ENCODE data around the gene FOXP1.

DNA sequence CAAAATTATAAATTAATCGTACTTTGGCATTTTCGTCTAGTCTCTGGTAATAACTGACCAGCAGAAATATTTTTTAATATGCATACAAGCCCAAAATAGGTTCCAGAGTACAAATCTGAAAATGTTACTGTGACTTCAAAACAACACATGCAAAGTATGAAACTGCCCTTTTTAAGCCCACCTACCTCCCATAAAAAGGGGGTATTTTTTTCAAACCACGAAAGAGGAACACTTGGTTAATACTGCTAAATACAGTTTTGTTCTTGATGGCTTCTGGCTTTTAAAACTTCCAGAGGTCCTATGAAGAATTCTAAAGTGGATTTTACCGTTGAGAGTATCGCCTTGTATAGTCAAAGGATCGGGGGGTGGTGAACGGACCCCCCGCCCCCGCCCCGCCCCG, 610.7 kb downstream of the FOXP1 start:
- TF ChIP-seq, protein P1, sequence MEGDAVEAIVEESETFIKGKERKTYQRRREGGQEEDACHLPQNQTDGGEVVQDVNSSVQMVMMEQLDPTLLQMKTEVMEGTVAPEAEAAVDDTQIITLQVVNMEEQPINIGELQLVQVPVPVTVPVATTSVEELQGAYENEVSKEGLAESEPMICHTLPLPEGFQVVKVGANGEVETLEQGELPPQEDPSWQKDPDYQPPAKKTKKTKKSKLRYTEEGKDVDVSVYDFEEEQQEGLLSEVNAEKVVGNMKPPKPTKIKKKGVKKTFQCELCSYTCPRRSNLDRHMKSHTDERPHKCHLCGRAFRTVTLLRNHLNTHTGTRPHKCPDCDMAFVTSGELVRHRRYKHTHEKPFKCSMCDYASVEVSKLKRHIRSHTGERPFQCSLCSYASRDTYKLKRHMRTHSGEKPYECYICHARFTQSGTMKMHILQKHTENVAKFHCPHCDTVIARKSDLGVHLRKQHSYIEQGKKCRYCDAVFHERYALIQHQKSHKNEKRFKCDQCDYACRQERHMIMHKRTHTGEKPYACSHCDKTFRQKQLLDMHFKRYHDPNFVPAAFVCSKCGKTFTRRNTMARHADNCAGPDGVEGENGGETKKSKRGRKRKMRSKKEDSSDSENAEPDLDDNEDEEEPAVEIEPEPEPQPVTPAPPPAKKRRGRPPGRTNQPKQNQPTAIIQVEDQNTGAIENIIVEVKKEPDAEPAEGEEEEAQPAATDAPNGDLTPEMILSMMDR (IDR thresholded peaks at IDR 0.05) = no peak
- TF ChIP-seq EZH2 (IDR thresholded peaks at IDR 0.05) (no peak), EZH2phosphoT487 (IDR thresholded peaks at IDR 0.05) (no peak)

Data from neural progenitor cell (in vitro differentiated cells).